ENCODE measurements around the gene KRTAP10-10. TPM values are rescaled to one million over a fixed set of nuclear protein-coding genes. Genes with fewer than 3 reads are reported as not detected.
"Not testable (repeated sequence)": the region's sequence is repeated elsewhere in the genome, so short reads cannot be mapped to it uniquely, and the experiment has no call there.

Gene KRTAP10-10
- total and polyA plus RNA-seq, 2 experiments from 2014 or later, result not detected

- Histone ChIP-seq H3K27ac (no peak overlapping the region), H3K9me3 (ENCODE audit: low read depth) (no peaks in the 10 kb centered on the region), H3K36me3 (no peaks in the 10 kb centered on the region), H3K27me3 (no peaks in the 10 kb centered on the region), H3K4me3 (no peak overlapping the region), H3K4me1 (ENCODE audit: low read depth) (no peaks in the 10 kb centered on the region)
- DNase-seq (ENCODE audit: low read depth in 1 of 2, low spot score in 1 of 2), result no peak
- TF ChIP-seq CTCF (IDR thresholded peaks at IDR 0.05; ENCODE audit: low read depth, low read length), result no peak
Observed at GRCh38 chr21:44682580-44683151, 45.5 kb downstream of the KRTAP10-10 start.

DNA sequence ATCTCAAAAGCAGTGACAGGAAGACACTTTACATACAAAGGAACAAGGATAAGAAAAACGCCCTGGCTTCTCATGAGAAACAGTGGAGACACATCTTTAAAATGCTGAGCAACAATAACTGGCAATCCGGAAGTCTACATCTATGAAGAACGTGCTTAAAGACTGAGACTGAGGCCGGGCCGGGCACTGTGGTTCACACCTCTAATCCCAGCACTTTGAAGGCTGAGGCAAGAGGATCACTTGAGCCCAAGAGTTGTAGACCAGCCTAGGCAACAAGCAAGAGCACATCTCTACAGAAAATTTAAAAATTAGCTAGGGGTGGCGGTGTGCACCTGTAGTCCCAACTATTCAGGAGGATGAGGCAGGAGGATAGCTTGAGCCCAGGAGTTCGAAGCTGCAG, 46.9 kb downstream of the KRTAP10-10 start:
- H3K4me3 ChIP-seq, result no peak overlapping the region
- H3K27me3 ChIP-seq, result no peaks in the 10 kb centered on the region
- no peaks in the 10 kb centered on the region for H3K36me3 ChIP-seq
- no peak overlapping the region for H3K27ac ChIP-seq
- no peak for DNase-seq (ENCODE audit: low read depth in 1 of 2, low spot score in 1 of 2)
- TF ChIP-seq CTCF (IDR thresholded peaks at IDR 0.05; ENCODE audit: low read depth, low read length), result no peak
- H3K4me1 ChIP-seq (ENCODE audit: low read depth), result no peaks in the 10 kb centered on the region
- H3K9me3 ChIP-seq (ENCODE audit: low read depth), result no peaks in the 10 kb centered on the region

GRCh38 chr21:44684483-44684882, 47.3 kb downstream of the KRTAP10-10 start:
- H3K27me3 ChIP-seq, result no peaks in the 10 kb centered on the region
- no peaks in the 10 kb centered on the region for H3K36me3 ChIP-seq
- no peak for DNase-seq (ENCODE audit: low read depth in 1 of 2, low spot score in 1 of 2)
- H3K27ac ChIP-seq, result no peak overlapping the region
- H3K9me3 ChIP-seq (ENCODE audit: low read depth), result no peaks in the 10 kb centered on the region
- H3K4me3 ChIP-seq, result no peak overlapping the region
- TF ChIP-seq CTCF (IDR thresholded peaks at IDR 0.05; ENCODE audit: low read depth, low read length), result no peak
- H3K4me1 ChIP-seq (ENCODE audit: low read depth), result no peaks in the 10 kb centered on the region

- H3K36me3 ChIP-seq; H3K4me3 ChIP-seq; H3K9me3 ChIP-seq (ENCODE audit: low read depth); H3K27me3 ChIP-seq; H3K4me1 ChIP-seq (ENCODE audit: low read depth); DNase-seq (ENCODE audit: low read depth in 1 of 2, low spot score in 1 of 2); H3K27ac ChIP-seq: not testable (repeated sequence)
Observed at GRCh38 chr21:44685050-44685449, 47.9 kb downstream of the KRTAP10-10 start.

DNA sequence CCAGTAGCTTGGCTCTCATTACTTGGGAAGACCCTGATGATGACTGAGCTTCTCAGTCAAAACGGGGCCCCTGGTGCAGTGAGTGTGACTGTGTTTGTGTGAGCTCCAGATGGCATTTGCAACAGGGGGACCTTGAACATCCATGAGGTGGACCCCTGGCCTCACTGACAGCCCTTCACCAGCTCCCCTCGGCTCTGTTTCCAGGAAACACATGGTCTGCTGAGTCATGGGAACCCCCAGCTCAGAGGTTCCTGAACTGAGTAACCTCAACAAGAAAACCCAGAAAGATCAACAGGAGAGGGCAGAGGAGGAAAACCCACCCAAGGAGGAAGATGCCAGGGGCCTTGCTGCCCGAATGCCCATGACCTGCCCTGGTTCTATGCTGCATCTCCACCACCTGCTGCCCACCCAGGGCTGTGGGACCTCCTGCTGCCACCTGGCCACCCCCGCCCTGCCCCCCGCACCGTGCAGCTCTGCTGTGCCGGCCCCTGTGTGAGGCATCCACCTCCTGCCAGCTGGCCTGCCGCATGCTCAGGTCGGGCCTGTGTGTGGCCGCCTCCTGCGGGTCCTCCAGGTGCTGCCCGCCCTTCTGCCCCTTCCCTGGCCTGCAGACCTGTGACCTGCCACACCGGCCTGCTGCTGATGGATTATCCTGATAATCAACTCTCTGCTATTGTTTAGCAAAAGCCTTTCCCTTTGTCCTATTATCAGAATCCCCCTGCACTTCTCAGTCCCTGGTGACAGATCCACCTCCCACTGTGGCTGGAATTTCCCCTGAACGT, 49.0 kb downstream of the KRTAP10-10 start:
- H3K27me3 ChIP-seq, result no peaks in the 10 kb centered on the region
- no peak for TF ChIP-seq CTCF (IDR thresholded peaks at IDR 0.05; ENCODE audit: low read depth, low read length)

DNA sequence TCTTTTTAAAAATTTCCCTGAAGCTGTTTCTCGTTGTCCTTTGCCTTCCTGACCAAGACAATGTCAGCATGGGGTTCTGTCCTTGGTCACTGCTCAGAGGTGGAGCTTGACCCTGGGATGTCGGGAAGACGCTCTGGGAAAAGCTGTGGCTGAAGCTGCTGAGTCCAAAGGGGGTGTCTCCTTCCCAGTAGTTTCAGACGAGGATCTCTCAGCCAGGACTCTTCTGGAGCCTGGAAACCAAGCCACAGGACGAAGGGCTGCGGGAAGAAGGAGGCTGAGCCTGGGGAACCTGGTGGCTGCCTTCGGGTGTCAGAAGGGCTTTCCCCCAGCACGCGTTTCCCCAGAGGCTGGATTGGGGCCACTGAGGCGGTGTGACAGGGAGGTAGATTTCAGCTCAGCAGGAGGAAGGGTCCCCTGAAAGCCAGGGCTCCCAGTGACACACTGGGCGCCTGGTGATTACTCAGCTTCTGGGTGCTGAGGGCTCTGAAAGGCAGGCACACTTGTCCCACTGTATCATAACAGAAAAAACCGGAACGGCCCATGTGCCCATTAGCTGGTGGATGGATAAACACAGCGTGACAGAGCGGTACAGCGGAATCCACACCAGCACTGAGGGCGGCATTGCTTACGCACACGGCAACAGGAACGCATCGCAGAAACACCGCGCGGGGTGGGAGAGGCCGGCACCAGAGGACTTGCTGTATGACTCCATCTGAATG, 49.8 kb downstream of the KRTAP10-10 start:
- Histone ChIP-seq H3K36me3 (no peaks in the 10 kb centered on the region), H3K27ac (no peak overlapping the region), H3K27me3 (no peaks in the 10 kb centered on the region), H3K4me1 (ENCODE audit: low read depth) (no peaks in the 10 kb centered on the region), H3K4me3 (no peak overlapping the region), H3K9me3 (ENCODE audit: low read depth) (no peaks in the 10 kb centered on the region)
- DNase-seq (ENCODE audit: low read depth in 1 of 2, low spot score in 1 of 2), result no peak
- TF ChIP-seq CTCF (IDR thresholded peaks at IDR 0.05; ENCODE audit: low read depth, low read length), result no peak

More for the DNA sequence above, 49.0 kb downstream of the KRTAP10-10 start:
- no peak for DNase-seq (ENCODE audit: low read depth in 1 of 2, low spot score in 1 of 2)
- no peaks in the 10 kb centered on the region for H3K4me1 ChIP-seq (ENCODE audit: low read depth)
- no peak overlapping the region for H3K27ac ChIP-seq
- no peak overlapping the region for H3K4me3 ChIP-seq
- H3K36me3 ChIP-seq, result no peaks in the 10 kb centered on the region
- no peaks in the 10 kb centered on the region for H3K9me3 ChIP-seq (ENCODE audit: low read depth)
